ENCODE results near the gene DBNL. TPM values are rescaled to one million over a fixed set of nuclear protein-coding genes. Genes with fewer than 3 reads are reported as not detected.

Gene DBNL
- total RNA-seq, 2 donors from 2014 or later = 118 to 120 TPM

DNA sequence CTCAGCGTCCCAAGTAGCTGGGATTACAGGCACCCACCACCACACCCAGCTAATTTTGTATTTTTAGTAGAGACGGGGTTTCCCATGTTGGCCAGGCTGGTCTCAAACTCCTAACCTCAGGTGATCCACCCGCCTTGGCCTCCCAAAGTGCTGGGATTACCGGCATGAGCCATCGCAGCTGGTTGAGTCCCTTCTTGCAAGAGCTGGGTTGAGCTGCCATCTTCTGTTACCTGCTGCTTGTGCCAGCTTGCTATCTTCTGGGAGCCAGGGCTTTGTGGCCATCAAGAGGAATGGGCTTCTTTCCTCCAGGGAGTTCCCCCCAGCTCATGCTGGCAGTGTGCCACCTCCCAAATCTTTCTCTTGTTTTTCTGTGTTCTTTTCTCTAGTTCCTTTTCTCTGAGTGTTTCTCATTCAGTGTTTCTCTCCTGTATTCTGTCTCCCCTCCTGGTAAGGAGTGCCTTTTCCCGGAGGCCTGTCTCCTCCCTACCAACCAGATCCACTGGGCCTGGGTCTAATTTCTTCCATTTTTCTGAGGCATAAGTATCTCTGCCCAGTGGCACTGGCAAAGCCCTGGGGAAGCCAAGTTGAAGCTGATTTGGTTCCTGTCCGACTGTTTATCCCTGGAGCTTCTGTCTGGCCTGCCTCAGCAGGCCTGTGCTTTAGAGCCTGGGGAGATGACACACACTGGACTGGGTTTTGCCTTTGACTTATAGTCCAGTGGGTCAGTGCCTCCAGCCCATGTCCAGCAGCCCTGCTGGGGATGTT lies 3.7 kb downstream of the DBNL start:
- no peak overlapping the region for H3K4me3 ChIP-seq
- intact Hi-C loops (cut with DNase I) = no loop called here
- no peaks in the 10 kb centered on the region for H3K27me3 ChIP-seq (replicated peaks; ENCODE audit: insufficient read depth)
- no peaks in the 10 kb centered on the region for H3K9me3 ChIP-seq
- WGBS = 91% methylated on average over 7 of the region's 7 CpGs
- peaks cover 13% of the 10 kb centered on the region for H3K4me1 ChIP-seq (replicated peaks)
- TF ChIP-seq CTCF (IDR thresholded peaks at IDR 0.05) (no peak), POLR2A (IDR thresholded peaks at IDR 0.05) (no peak), POLR2AphosphoS5 (IDR thresholded peaks at IDR 0.05) (no peak)
- no peak overlapping the region for H3K27ac ChIP-seq
- H3K36me3 ChIP-seq = peaks cover 8 to 9% of the 10 kb centered on the region in 2 donors
- DNase-seq (ENCODE audit: low spot score) = no peak

GRCh38 chr7:44050121-44050914 lies 5.8 kb downstream of the DBNL start:
- peaks cover 7% of the 10 kb centered on the region for H3K4me1 ChIP-seq (replicated peaks)
- H3K9me3 ChIP-seq = no peaks in the 10 kb centered on the region
- 93% methylated on average over 14 of the region's 14 CpGs for WGBS
- H3K27me3 ChIP-seq (replicated peaks; ENCODE audit: insufficient read depth) = no peaks in the 10 kb centered on the region
- intact Hi-C loops (cut with DNase I) = no loop called here
- H3K36me3 ChIP-seq = peaks cover 8 to 9% of the 10 kb centered on the region in 2 donors
- no peak overlapping the region for H3K27ac ChIP-seq
- H3K4me3 ChIP-seq = no peak overlapping the region
- TF ChIP-seq CTCF (IDR thresholded peaks at IDR 0.05) (no peak), POLR2AphosphoS5 (IDR thresholded peaks at IDR 0.05) (no peak), POLR2A (IDR thresholded peaks at IDR 0.05) (no peak)
- DNase-seq (ENCODE audit: low spot score) = no peak

DNA sequence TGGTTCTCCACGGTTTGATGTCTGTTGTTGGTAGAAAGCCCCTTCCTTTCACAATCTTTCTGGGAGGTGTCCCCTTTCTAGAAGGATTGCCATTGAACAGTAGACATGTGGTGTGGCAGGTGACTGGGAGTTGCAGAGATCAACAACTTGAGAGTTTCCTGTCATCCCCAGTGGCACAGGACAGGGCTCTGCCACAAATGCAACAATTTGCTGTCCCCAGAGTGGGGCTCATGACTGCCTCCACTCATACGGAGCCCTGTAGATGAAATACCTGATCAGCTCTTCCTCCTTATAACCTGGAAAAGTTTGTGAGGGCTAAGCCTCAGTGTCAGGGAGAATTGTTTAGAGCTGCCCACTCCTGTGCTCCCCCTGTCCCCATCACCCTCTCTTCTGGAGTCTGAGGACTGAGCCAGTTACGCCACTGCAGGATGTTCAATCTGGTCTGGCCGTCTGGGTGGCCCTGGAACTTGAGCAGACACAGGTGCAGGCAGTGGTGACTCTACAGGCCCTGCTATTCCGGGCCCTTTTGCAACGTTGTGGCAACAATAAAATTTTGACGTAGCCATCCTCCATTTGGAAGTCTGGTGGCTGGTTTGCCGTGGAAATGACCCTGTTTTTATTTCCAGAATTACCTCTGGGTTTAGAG lies 6.5 kb downstream of the DBNL start:
- H3K36me3 ChIP-seq = peaks cover 8 to 9% of the 10 kb centered on the region in 2 donors
- no peak for TF ChIP-seq POLR2A (IDR thresholded peaks at IDR 0.05)
- no peak for TF ChIP-seq POLR2AphosphoS5 (IDR thresholded peaks at IDR 0.05)
- no peak for TF ChIP-seq CTCF (IDR thresholded peaks at IDR 0.05)
- 78% methylated on average over 8 of the region's 8 CpGs for WGBS
- peaks cover under 1% of the 10 kb centered on the region for H3K4me1 ChIP-seq (replicated peaks)
- intact Hi-C loops (cut with DNase I) = no loop called here
- no peaks in the 10 kb centered on the region for H3K9me3 ChIP-seq
- H3K27me3 ChIP-seq (replicated peaks; ENCODE audit: insufficient read depth) = no peaks in the 10 kb centered on the region
- no peak for DNase-seq (ENCODE audit: low spot score)
- no peak overlapping the region for H3K27ac ChIP-seq
- H3K4me3 ChIP-seq = no peak overlapping the region

DNA sequence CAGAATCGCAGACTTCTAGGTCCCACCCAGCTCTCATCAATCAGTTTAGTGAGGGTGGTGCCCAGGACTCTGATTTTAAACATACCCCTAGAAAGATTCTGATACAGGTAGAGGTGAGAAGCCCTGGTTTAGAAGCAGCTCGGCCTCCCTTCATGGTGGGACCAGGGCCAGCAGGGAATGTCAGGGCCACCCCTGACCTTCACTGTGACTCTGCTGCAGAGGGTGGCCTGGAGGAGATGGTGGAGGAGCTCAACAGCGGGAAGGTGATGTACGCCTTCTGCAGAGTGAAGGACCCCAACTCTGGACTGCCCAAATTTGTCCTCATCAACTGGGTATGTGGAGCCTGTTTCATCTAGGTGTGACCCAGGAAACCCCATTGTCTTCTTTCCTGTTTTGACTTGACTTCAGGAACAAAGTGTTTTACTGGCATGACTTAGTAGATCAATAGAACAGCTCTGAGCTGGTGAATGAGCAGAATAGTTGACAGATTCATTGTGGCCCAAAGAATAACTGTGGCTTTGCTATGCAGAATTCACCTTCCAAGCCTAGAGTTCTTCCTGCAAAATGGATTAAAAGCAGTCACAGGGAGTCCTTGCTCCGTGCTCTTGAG lies 7.2 kb downstream of the DBNL start:
- H3K36me3 ChIP-seq = peaks cover 9 to 11% of the 10 kb centered on the region in 2 donors
- H3K27ac ChIP-seq = no peak overlapping the region
- H3K4me1 ChIP-seq (replicated peaks) = no peaks in the 10 kb centered on the region
- no peaks in the 10 kb centered on the region for H3K9me3 ChIP-seq
- H3K4me3 ChIP-seq = no peak overlapping the region
- intact Hi-C loops (cut with DNase I) = no loop called here
- DNase-seq (ENCODE audit: low spot score) = no peak
- 85% methylated on average over 5 of the region's 5 CpGs for WGBS
- H3K27me3 ChIP-seq (replicated peaks; ENCODE audit: insufficient read depth) = no peaks in the 10 kb centered on the region
- TF ChIP-seq POLR2A (IDR thresholded peaks at IDR 0.05) (no peak), POLR2AphosphoS5 (IDR thresholded peaks at IDR 0.05) (no peak), CTCF (IDR thresholded peaks at IDR 0.05) (no peak)
